Stimulated activated CD8-positive, alpha-beta memory T cell treated with anti-CD3 and anti-CD28 coated beads, Interleukin-12 subunit alpha, Interleukin-12 subunit beta, amount 100 ng/mL, for 1 hour (primary cell): Measurements from ENCODE around the gene THEMIS2.
"Not testable (repeated sequence)": the region's sequence is repeated elsewhere in the genome, so short reads cannot be mapped to it uniquely, and the experiment has no call there.

Experiments used
- DNase-seq: peaks from one replicate; pipeline ENCODE4 v3.0.0-alpha.2; 2020; ENCODE audit warnings: low read depth

THEMIS2 gene

GRCh38 chr1:27872059-27872801 is at the start of gene THEMIS2:
Gene THEMIS2, plus strand, starts transcription at chr1:27872544. Its CDS starts 28 bp downstream, at chr1:27872572.
- peak; percentile 66 for DNase-seq

- DNase-seq = no peak
Observed at GRCh38 chr1:27823784-27824183, 48.6 kb upstream of the THEMIS2 start.

GRCh38 chr1:27824411-27824810 is 47.9 kb upstream of the THEMIS2 start:
- no peak for DNase-seq

GRCh38 chr1:27829339-27829960 is 42.9 kb upstream of the THEMIS2 start:
- DNase-seq = not testable (repeated sequence)

GRCh38 chr1:27830621-27831440 is 41.5 kb upstream of the THEMIS2 start, which contains the start of gene PPP1R8:
Gene PPP1R8, plus strand, starts transcription at chr1:27830782. Its CDS starts 54 bp downstream, at chr1:27830836.
- DNase-seq = peak; percentile 82

- no peak for DNase-seq
Observed at GRCh38 chr1:27831568-27832410, 40.6 kb upstream of the THEMIS2 start.

GRCh38 chr1:27832762-27833161 is 39.6 kb upstream of the THEMIS2 start:
- no peak for DNase-seq

- DNase-seq = no peak
Observed at GRCh38 chr1:27833470-27833869, 38.9 kb upstream of the THEMIS2 start.

GRCh38 chr1:27835046-27835445 is 37.3 kb upstream of the THEMIS2 start:
- no peak for DNase-seq

- DNase-seq = no peak
Observed at GRCh38 chr1:27835501-27835900, 36.8 kb upstream of the THEMIS2 start.

- DNase-seq = no peak
Observed at GRCh38 chr1:27849951-27850350, 22.4 kb upstream of the THEMIS2 start.

GRCh38 chr1:27855085-27855484 is 17.3 kb upstream of the THEMIS2 start:
- no peak for DNase-seq

- no peak for DNase-seq
Observed at GRCh38 chr1:27856561-27857343, 15.6 kb upstream of the THEMIS2 start.

GRCh38 chr1:27857552-27857951 is 14.8 kb upstream of the THEMIS2 start:
- not testable (repeated sequence) for DNase-seq

GRCh38 chr1:27858072-27858948 is 14.0 kb upstream of the THEMIS2 start:
- peak; percentile 81 for DNase-seq

- DNase-seq = no peak
Observed at GRCh38 chr1:27858949-27859576, 13.3 kb upstream of the THEMIS2 start.

GRCh38 chr1:27861436-27861835 is 10.9 kb upstream of the THEMIS2 start:
- no peak for DNase-seq

GRCh38 chr1:27862004-27862403 is 10.3 kb upstream of the THEMIS2 start:
- DNase-seq = no peak
